ENCODE data around the gene HIKESHI.

Gene HIKESHI

DNA sequence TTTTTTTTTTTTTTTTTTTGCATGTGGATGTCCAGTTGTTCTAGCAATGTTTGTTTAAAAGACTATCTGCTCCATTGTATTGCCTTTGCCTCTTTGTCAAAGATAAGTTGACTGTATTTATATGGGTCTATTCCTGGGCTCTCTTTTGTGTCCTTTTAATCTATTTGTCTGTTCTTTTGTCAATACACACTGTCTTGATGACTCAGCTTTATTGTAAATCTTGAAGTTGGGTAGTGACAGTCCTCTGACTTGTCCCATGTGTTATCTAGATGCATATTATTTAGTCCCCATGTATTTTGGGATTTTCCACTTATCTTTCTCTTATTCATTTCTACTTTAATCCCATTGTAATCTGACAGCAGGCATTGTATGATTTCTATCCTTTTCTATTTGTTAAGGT is 75.9 kb downstream of the HIKESHI start:
- no peak for ATAC-seq
- peaks cover 3% of the 10 kb centered on the region for H3K9me3 Mint-ChIP-seq
- DNase-seq, result no peak
- H3K4me3 Mint-ChIP-seq, result no peak overlapping the region
- peaks cover 21% of the 10 kb centered on the region for H3K27me3 Mint-ChIP-seq
- H3K36me3 Mint-ChIP-seq (ENCODE audit: low read depth), result no peaks in the 10 kb centered on the region
- H3K4me1 Mint-ChIP-seq, result peaks cover 2% of the 10 kb centered on the region
- H3K27ac Mint-ChIP-seq, result no peak overlapping the region

DNA sequence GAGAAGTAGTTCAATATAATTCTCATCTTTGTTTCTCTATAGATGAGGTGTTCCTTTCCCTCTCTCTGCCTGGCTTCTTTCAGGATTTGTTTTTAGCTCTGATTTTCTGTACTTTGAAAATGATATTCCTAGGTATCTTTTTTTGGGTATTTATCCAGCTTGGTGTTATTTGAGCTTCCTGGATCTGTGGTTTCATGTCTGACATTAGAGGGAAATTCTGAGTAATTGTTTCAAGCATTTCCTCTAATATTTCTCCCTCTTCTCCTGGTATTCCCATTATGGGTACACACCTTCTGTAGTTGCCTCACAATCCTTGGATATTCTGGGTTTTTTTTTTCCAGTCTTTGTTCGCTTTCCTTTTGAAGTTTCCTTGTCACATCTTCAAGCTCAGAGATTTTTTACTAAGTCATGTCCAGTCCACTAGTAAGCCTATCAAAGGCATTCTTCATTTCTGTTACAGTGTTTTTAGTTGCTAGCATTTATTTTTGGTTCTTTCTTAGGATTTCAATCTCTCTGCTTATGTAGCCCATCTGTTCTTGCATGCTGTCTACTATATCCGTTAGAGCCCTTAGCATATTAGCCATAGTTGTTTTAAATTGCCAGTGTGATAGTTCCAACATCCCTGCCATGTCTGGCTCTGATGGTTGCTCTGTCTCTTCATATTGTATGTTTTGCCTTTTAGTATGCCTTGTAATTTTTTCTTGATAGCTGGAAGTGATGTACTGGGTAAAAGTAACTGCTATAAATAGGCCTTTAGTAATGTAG is 78.4 kb downstream of the HIKESHI start:
- H3K27ac Mint-ChIP-seq, result no peak overlapping the region
- no peak for ATAC-seq
- no peak for DNase-seq
- H3K27me3 Mint-ChIP-seq, result peaks cover 5% of the 10 kb centered on the region
- H3K36me3 Mint-ChIP-seq (ENCODE audit: low read depth), result no peaks in the 10 kb centered on the region
- H3K9me3 Mint-ChIP-seq, result peaks cover 3% of the 10 kb centered on the region
- no peaks in the 10 kb centered on the region for H3K4me1 Mint-ChIP-seq
- H3K4me3 Mint-ChIP-seq, result no peak overlapping the region

DNA sequence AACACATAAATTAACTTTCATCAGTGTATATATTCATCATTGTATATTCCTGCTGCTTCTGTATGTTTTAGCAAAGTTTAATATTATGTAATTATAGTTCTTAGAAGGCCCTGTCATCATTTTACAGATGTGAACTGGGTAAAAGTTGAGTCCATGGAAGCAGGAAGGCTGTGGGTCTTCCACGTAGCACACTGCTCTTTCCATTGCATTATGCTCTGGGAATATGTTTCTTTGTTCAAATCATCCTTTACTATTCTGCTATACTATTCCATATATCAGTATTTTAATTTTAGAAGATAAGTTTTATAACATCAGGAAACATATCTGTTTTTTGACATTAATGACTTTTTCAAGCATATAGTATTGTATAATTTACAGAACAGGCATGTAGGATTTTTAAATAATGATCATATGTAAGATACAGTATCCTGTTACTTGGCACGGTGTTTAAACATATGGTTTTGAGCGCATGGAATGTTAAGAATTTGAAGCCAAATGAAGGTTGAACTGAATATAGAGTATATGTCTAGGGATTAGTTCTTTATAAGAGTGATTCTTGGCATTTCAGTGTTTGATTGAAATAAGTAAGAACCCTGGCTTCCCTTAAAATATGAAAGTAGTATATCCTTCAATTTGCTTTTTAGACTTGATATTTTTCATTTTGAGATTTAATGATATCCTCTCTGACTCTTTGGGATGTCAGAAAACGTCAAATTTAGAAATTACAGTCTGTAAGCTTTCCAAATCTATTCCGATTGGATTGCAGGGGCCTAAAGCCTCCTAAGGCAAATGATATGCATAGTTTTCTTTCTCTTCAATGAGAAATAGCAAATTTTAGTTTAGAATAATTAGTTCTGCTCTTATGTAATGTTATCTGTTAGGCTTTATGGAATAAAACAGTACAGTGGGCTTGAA is 81.3 kb downstream of the HIKESHI start:
- Mint-ChIP-seq H3K36me3 (ENCODE audit: low read depth) (no peaks in the 10 kb centered on the region), H3K27me3 (no peaks in the 10 kb centered on the region), H3K4me3 (no peak overlapping the region), H3K9me3 (peaks cover under 1% of the 10 kb centered on the region), H3K4me1 (no peaks in the 10 kb centered on the region), H3K27ac (no peak overlapping the region)
- DNase-seq (no peak), ATAC-seq (no peak)

DNA sequence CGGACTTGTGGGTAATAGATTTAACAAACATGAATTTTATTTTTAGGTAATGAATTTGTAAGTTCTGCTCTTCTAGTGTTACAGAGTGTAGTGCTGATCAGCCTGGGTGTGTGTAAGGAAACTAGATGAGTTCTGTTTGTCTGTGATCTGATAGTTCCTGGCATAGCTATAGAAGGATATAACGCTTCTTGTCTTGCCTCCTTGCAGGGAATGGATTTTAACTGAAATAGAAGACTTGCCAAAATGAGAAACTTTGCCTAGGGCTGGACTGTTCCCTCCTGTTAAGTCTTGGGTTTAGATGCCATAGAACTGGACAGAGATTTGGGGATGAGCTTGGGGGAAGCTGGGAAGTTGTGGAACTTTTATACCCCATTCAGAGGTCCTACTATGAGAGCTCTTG is 84.2 kb downstream of the HIKESHI start:
- H3K9me3 Mint-ChIP-seq, result no peaks in the 10 kb centered on the region
- no peak for DNase-seq
- no peak overlapping the region for H3K4me3 Mint-ChIP-seq
- H3K27me3 Mint-ChIP-seq, result no peaks in the 10 kb centered on the region
- H3K27ac Mint-ChIP-seq, result no peak overlapping the region
- ATAC-seq, result no peak
- no peaks in the 10 kb centered on the region for H3K4me1 Mint-ChIP-seq
- no peaks in the 10 kb centered on the region for H3K36me3 Mint-ChIP-seq (ENCODE audit: low read depth)

DNA sequence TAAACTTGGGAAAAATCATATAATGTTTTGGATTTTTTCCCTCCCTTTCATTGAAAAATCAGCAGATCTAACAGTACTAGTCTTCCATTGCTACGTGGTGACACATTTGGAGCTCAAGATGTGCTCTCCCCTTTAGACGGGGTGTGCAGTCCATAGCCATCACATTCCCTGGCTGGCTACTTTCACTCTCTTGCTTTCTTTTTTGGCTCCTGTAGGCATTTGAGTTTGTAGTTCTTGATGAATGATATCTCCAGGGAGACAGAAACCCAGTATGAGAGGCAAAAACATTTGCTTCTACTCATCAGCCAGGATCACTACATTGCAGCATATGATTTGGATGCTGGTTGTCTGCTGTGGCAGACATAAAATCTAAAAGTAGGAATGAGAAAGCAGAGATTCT is 84.7 kb downstream of the HIKESHI start:
- no peaks in the 10 kb centered on the region for H3K36me3 Mint-ChIP-seq (ENCODE audit: low read depth)

DNA sequence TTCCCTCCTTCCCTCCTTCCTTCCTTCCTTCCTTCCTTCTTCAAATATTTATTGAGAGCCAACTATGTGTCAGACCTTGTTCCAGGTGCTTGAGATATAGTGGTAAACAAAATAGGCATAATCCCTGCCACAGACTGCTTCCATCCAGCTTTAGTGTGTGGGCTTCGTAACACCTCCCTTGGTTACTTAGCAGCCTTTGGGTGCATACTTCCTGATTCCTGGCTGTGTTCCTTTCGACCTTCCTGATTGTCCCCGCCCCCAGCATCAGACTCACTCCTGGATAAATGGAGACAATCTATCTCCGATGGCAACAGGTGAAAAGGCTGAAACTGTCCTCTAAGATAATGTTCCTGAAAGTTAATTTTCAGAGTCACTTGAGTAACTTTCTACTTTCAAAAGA is 86.2 kb downstream of the HIKESHI start:
- Mint-ChIP-seq H3K36me3 (ENCODE audit: low read depth) (no peaks in the 10 kb centered on the region), H3K4me3 (no peak overlapping the region), H3K9me3 (no peaks in the 10 kb centered on the region), H3K4me1 (no peaks in the 10 kb centered on the region), H3K27me3 (no peaks in the 10 kb centered on the region), H3K27ac (no peak overlapping the region)
- DNase-seq, result no peak
- no peak for ATAC-seq

More for the DNA sequence above, 84.7 kb downstream of the HIKESHI start:
- ATAC-seq (no peak), DNase-seq (no peak)
- Mint-ChIP-seq H3K4me1 (no peaks in the 10 kb centered on the region), H3K9me3 (no peaks in the 10 kb centered on the region), H3K27me3 (no peaks in the 10 kb centered on the region), H3K27ac (no peak overlapping the region), H3K4me3 (no peak overlapping the region)

DNA sequence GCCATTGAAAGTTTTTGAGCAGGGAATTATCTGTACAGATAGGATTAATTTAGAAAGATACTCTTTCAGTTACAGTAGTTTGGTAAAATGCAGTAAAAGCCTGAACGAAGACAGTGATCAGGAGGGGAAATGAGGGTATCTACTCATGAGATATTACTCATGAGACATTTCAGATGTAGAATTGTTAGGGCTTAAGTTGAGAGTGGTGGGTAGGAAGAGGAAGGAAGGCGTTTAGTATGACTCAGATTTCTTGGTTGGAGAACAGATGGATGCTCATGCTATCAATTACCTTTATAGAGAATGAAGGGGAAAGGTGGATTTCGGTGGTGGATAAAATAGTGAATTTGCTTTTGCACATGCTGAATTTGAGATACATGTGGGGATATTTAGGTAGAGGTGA is 88.4 kb downstream of the HIKESHI start:
- no peak for ATAC-seq
- Mint-ChIP-seq H3K4me1 (no peaks in the 10 kb centered on the region), H3K36me3 (ENCODE audit: low read depth) (no peaks in the 10 kb centered on the region), H3K4me3 (no peak overlapping the region), H3K27ac (no peak overlapping the region), H3K27me3 (no peaks in the 10 kb centered on the region), H3K9me3 (no peaks in the 10 kb centered on the region)
- no peak for DNase-seq

DNA sequence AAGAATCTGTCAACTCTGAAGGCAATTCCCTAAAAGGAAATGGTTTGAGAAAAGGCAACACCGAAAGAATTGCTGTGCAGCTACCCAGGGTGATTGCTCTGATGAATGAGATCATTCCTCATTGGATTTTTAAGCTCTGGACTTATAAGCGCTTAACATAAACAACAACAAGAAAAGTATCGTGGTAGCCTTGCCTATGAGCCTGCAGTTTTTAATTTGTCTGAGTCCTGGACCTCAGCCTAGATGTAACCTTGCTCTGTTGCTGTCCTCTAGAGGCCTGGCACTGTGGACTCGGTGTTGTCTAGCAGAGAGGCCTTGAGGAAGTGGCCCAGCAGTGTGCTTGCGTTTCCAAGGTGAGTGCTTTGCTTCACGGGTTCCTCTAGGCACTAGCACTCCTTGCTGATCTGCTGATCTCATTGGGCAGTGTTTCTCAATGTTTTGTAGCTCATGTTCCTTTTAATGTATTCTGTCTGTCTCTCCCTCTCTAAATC is 93.1 kb downstream of the HIKESHI start:
- H3K4me3 Mint-ChIP-seq, result no peak overlapping the region
- H3K4me1 Mint-ChIP-seq, result no peaks in the 10 kb centered on the region
- no peaks in the 10 kb centered on the region for H3K27me3 Mint-ChIP-seq
- H3K36me3 Mint-ChIP-seq (ENCODE audit: low read depth), result no peaks in the 10 kb centered on the region
- H3K27ac Mint-ChIP-seq, result no peak overlapping the region
- H3K9me3 Mint-ChIP-seq, result no peaks in the 10 kb centered on the region
- no peak for DNase-seq
- no peak for ATAC-seq
